ENCODE results near the gene SH3D19.
"Not testable (repeated sequence)": the region's sequence is repeated elsewhere in the genome, so short reads cannot be mapped to it uniquely, and the experiment has no call there.

The SH3D19 gene

GRCh38 chr4:151267822-151268535 is 57.4 kb downstream of the SH3D19 start:
- DNase-seq = no peak

- DNase-seq = no peak
Measured at GRCh38 chr4:151267104-151267503, 58.3 kb downstream of the SH3D19 start.

- no peak for DNase-seq
Measured at GRCh38 chr4:151266497-151266896, 58.9 kb downstream of the SH3D19 start.

DNA sequence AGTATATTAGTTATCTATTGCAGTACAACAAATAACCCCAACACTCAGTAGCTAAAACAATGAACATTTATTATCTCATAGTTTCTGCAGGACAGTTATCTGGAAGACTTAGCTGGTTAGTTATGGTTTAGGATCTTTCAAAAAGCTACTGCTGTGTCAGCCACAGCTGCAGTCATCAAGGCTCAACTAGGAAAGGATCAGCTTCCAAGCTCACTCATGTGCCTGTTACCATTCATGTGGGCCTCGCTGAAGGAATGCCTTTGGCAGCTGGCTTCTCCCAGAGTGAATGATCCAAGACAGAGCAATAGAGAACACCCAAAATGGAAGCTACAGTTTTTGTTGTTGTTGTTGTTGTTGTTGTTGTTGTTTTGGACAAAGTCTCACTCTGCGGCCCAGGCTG is 62.0 kb downstream of the SH3D19 start:
- no peak for DNase-seq

DNA sequence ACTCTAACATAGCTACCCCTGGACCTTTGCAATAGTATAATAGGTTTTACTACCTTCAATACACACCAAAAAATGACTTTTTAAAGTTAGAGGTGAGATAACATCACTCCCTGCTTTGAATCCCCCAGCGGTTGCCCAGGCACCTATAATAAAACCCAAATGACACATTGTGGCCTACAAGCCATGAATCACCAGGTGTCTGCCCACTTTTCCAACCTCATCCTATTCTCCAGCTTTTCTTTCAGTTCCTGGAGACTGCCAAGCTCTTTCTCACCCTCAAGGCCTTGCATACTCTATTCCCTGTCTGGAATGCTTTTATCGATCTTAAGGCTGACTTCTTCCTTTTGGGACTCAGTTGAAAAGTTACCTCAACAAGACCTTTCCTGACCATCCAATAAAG is 64.9 kb downstream of the SH3D19 start:
- no peak for DNase-seq

- no peak for DNase-seq
Measured at GRCh38 chr4:151259752-151260151, 65.7 kb downstream of the SH3D19 start.

- no peak for DNase-seq
Measured at GRCh38 chr4:151257704-151258103, 67.7 kb downstream of the SH3D19 start.

DNA sequence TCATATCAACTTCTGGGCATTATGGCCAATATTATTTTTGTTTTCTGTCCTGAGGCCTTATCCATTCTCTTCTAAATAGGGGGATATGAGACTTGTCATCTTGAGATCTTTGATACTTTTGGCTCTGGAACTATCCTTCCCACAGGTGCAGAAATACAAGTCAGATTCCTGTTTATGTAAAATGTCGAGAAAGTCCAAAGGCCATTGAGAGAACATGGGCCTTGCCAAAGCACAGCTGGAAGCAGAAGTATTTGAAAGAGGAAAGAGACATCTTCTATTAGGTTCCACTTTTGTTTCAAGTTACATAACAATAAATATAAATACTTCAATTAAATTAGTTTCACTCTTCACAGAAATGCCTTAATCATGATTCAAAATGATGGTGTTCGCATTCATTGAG is 69.3 kb downstream of the SH3D19 start:
- no peak for DNase-seq

- not testable (repeated sequence) for DNase-seq
Measured at GRCh38 chr4:151255680-151256079, 69.7 kb downstream of the SH3D19 start.

- DNase-seq = not testable (repeated sequence)
Measured at GRCh38 chr4:151255226-151255625, 70.2 kb downstream of the SH3D19 start.

DNA sequence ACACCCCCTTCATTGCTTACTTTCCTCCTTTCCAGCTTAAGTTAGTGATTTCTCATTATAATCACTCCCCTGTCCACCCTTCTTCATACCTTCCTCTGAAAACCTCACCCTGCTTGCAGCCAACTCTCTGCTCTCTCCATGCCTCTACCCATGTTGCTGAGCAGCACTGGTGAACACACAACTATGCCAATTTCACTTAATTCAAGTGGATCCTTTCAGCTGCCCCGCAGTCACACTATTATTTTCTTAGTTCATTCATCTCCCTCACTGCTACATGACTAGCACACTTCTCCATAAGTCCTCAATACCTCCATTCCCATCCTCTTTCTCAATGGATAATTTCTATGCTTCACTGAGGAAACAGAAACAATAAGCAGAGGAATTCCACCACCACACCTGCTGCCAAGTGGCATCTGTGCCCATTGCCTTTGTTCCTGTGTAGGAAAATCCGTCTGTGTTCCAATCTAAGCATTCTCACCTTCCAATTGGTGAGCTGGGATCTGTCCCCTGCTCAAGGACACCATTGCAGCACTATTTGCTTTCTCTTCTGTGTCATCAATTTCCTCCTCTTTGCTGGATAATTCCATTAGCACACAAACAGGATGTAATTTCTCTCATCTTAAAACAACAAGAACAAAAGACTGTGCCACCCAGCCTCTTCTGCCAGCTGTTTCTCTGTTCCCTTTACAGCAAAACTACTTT is 73.7 kb downstream of the SH3D19 start:
- DNase-seq = no peak

GRCh38 chr4:151250706-151251105 is 74.7 kb downstream of the SH3D19 start:
- DNase-seq = no peak

DNA sequence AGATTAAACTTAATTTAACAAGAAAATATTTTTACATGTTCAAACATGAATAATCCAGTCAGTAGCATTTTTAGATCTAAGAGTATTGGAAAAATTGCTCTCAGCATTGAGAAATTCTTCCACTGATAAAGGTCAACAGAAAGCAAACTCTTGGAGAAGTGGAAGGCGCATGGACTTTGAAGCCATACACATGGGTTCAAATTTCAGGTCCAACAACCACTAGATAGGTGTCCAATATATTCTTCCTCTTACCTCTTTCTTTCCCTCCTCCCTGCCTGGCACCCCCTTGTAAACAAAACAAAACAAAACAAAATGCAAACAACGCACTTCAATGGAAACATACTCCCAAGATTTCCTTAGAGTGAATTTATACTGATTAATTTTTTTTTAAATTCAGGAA is 76.9 kb downstream of the SH3D19 start:
- no peak for DNase-seq

DNA sequence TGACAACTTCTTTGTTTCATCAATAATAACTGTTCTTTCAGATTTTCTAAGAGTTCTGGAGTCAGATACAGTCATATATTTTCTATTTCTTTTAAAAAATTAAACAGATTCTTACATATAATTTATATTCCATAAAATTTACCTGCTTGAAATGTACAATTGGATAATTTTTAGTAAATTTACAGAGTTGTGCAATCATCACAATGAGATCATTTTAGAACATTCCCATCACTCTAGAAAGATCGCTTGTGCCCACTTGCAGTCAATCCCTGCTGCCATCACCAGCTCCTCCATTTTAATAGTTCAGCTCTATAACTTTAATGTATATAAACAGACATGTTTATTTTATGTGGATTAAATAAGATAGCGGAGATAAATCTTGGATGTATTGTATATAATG is 78.0 kb downstream of the SH3D19 start:
- DNase-seq = no peak

GRCh38 chr4:151246742-151247141 is 78.7 kb downstream of the SH3D19 start:
- DNase-seq = no peak

DNA sequence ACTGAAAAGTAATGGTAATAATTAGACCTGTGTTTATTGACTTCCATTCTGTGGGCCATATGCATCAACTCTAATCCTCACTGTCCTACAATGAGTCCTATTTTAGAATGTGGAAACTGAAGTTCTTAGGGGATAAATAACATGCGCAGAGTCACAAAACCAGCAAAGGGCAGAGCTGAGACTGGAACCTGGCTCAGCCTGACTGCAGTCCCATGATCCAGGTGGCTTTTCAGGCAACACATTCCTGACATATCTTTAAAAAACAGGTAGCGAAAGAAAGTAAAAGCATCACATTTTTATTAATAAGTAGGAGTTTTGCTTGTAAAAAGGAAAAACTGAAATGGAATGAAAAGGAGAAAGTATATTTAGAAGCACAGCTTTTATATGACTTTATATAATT is 83.1 kb downstream of the SH3D19 start:
- no peak for DNase-seq

- no peak for DNase-seq
Measured at GRCh38 chr4:151239608-151240007, 85.8 kb downstream of the SH3D19 start.

- DNase-seq = no peak
Measured at GRCh38 chr4:151238477-151238876, 86.9 kb downstream of the SH3D19 start.

GRCh38 chr4:151236036-151236435 is 89.4 kb downstream of the SH3D19 start:
- DNase-seq = no peak

- DNase-seq = not testable (repeated sequence)
Measured at GRCh38 chr4:151235373-151235772, 90.0 kb downstream of the SH3D19 start.

- DNase-seq = no peak
Measured at GRCh38 chr4:151233600-151233999, 91.8 kb downstream of the SH3D19 start.

DNA sequence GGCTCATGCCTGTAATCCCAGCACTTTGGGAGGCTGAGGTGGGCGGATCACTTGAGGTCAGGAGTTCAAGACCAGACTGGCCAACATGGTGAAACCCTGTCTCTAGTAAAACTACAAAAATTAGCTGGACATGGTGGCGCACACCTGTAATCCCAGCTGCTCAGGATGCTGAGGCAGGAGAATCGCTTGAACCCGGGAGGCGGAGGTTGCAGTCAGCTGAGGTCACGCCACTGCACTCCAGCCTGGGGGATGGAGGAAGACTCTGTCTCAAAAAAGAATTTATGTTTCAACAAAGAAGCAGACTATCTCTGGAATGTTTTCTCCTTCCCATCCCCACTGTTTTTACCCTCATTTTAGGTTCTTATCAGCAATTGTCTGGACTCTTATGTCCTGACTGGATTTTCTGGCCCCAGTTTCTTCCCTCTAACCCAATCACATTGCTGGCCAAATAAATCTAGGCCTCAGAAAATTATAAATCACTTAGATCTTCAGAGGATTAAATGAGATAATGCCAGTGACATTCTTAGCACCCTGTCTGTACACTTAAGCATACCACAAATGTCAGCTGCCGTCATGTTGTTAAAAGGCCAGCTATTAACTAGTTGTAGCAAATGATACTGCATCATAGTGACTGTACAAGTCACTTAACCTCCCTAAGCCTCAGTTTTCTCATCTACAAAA is 93.3 kb downstream of the SH3D19 start:
- no peak for DNase-seq

DNA sequence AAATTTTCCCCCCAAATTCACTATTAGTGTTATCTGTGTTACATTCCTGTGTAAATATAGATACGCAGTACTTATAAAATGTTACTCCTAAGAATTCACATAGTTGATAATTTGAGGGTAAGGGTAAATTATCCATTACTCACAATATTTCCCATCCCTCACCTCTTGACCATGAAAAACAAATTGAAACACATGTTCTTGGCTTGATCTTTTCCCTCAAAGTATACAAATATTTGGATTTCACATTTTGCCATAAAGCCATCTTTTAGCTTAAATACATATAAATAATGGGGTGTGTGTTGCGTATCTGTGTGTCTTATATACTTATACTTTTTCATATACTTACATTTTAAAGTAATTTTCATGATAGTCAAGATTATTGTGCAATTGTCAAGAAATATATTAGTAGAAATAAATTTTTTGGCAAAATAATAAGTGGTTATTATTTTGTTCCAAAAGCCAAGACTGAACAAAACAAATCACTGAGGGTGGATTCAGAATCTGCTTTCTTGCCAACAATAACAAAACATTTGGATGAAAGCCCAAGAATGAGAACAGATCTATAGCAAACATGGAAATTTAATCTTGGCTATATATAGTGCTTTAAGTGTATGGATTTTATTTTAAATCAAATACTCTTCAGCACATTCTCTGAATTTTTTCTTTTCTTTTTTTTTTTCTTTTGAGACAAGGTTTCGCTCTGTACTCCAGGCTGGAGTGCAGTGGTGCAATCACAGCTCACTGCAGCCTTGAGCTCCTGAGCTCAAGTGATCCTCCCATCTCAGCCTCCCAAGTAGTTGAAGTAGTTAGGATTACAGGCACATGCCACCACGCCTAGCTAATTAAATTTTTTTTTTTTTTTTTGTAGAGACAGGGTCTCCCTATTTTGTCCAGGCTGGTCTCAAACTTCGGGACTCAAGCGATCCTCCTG is 97.0 kb downstream of the SH3D19 start:
- DNase-seq = no peak

Measured in inflammatory macrophage treated with lipopolysaccharide for 4 hours (primary cell).